Measurements from ENCODE around the gene SLC40A1. TPM values are rescaled to one million over a fixed set of nuclear protein-coding genes. Genes with fewer than 3 reads are reported as not detected.

The SLC40A1 gene
- total and polyA plus RNA-seq, 4 donors = 97.4 to 572 (median 168) TPM

- no peak for TF ChIP-seq GABPA (IDR thresholded peaks at IDR 0.05 in 1 of 2, conservative IDR thresholded peaks at IDR 0.05 in 1 of 2)
- peak; percentile 13 to 58 for TF ChIP-seq RAD21 (IDR thresholded peaks at IDR 0.05)
- TF ChIP-seq HNF4A (conservative IDR thresholded peaks at IDR 0.05) = peak; percentile 14 to 24
- TF ChIP-seq ZBTB33 (IDR thresholded peaks at IDR 0.05) = no peak
- TF ChIP-seq RXRA (IDR thresholded peaks at IDR 0.05) = peak; percentile 18 to 33
- H3K4me1 ChIP-seq (ENCODE audit: control insufficient read depth in 4 of 4, insufficient read depth in 4 of 4, low read length in 3 of 4) = peaks cover 5 to 69% (median 49%) of the 10 kb centered on the region in 4 donors
- peak overlapping the region; percentile 81 to 83 for H3K27ac ChIP-seq (ENCODE audit: low read depth in 1 of 2, low read length in 2 of 2)
- H3K27me3 ChIP-seq (ENCODE audit: control insufficient read depth in 4 of 4, insufficient read depth in 4 of 4, low read length in 3 of 4) = no peaks in the 10 kb centered on the region
- H3K36me3 ChIP-seq (ENCODE audit: control insufficient read depth in 4 of 4, insufficient read depth in 3 of 4, low read depth in 1 of 4, low read length in 3 of 4) = no peaks in the 10 kb centered on the region
- H3K9ac ChIP-seq (ENCODE audit: low read depth in 1 of 2, low read length in 2 of 2) = peak overlapping the region; percentile 48 to 88
- peak overlapping the region; percentile 67 to 98 (median 90) for H3K4me3 ChIP-seq (ENCODE audit: low read depth in 1 of 3, low read length in 3 of 3)
- no peak for DNase-seq (ENCODE audit: low spot score)
- 8% methylated on average over 11 of the region's 11 CpGs for whole genome bisulfite sequencing
- H3K9me3 ChIP-seq (ENCODE audit: control insufficient read depth in 4 of 4, low read length in 3 of 4) = no peaks in the 10 kb centered on the region
These were observed 900 bp downstream of the SLC40A1 start for GRCh38 chr2:189579585-189580186.

GRCh38 chr2:189578272-189578950 is 2.2 kb downstream of the SLC40A1 start:
- H3K4me3 ChIP-seq (ENCODE audit: low read depth in 1 of 3, low read length in 3 of 3) = peak overlapping the region; percentile 15 to 98 (median 90)
- peak; percentile 58 to 66 for TF ChIP-seq HNF4A (conservative IDR thresholded peaks at IDR 0.05)
- no peak for TF ChIP-seq GABPA (IDR thresholded peaks at IDR 0.05 in 1 of 2, conservative IDR thresholded peaks at IDR 0.05 in 1 of 2)
- peak; percentile 86 for TF ChIP-seq NR2F2 (IDR thresholded peaks at IDR 0.05)
- peak in 1 of 2 donors; percentile 28 for TF ChIP-seq RXRA (IDR thresholded peaks at IDR 0.05)
- H3K4me1 ChIP-seq (ENCODE audit: control insufficient read depth in 4 of 4, insufficient read depth in 4 of 4, low read length in 3 of 4) = peaks cover 7 to 73% (median 57%) of the 10 kb centered on the region in 4 donors
- peak overlapping the region in 1 of 2 donors; percentile 88 for H3K9ac ChIP-seq (ENCODE audit: low read depth in 1 of 2, low read length in 2 of 2)
- no peaks in the 10 kb centered on the region for H3K9me3 ChIP-seq (ENCODE audit: control insufficient read depth in 4 of 4, low read length in 3 of 4)
- no peak for DNase-seq (ENCODE audit: low spot score)
- no peaks in the 10 kb centered on the region for H3K27me3 ChIP-seq (ENCODE audit: control insufficient read depth in 4 of 4, insufficient read depth in 4 of 4, low read length in 3 of 4)
- peaks cover 0 to 8% (median 2%) of the 10 kb centered on the region in 4 donors for H3K36me3 ChIP-seq (ENCODE audit: control insufficient read depth in 4 of 4, insufficient read depth in 3 of 4, low read depth in 1 of 4, low read length in 3 of 4)
- peak overlapping the region; percentile 4 to 22 for H3K27ac ChIP-seq (ENCODE audit: low read depth in 1 of 2, low read length in 2 of 2)
- WGBS = 7% methylated on average over 1 of the region's 1 CpG

- 13% methylated on average over 5 of the region's 5 CpGs for WGBS
- H3K4me3 ChIP-seq (ENCODE audit: low read depth in 1 of 3, low read length in 3 of 3) = peak overlapping the region in 2 of 3 donors; percentile 9 to 14
- no peaks in the 10 kb centered on the region for H3K27me3 ChIP-seq (ENCODE audit: control insufficient read depth in 4 of 4, insufficient read depth in 4 of 4, low read length in 3 of 4)
- H3K9me3 ChIP-seq (ENCODE audit: control insufficient read depth in 4 of 4, low read length in 3 of 4) = no peaks in the 10 kb centered on the region
- TF ChIP-seq FOXA1 (IDR thresholded peaks at IDR 0.05) (no peak), RAD21 (IDR thresholded peaks at IDR 0.05) (peak in 1 of 2 donors; percentile 22), SP1 (IDR thresholded peaks at IDR 0.05) (no peak), CTCF (IDR thresholded peaks at IDR 0.05; ENCODE audit: low read depth, low read length, missing input control) (no peak), NR2F2 (IDR thresholded peaks at IDR 0.05) (no peak)
- peaks cover 7 to 82% (median 68%) of the 10 kb centered on the region in 4 donors for H3K4me1 ChIP-seq (ENCODE audit: control insufficient read depth in 4 of 4, insufficient read depth in 4 of 4, low read length in 3 of 4)
- peak overlapping the region; percentile 18 to 68 for H3K27ac ChIP-seq (ENCODE audit: low read depth in 1 of 2, low read length in 2 of 2)
- peaks cover 1 to 14% (median 5%) of the 10 kb centered on the region in 4 donors for H3K36me3 ChIP-seq (ENCODE audit: control insufficient read depth in 4 of 4, insufficient read depth in 3 of 4, low read depth in 1 of 4, low read length in 3 of 4)
- DNase-seq (ENCODE audit: low spot score) = no peak
- H3K9ac ChIP-seq (ENCODE audit: low read depth in 1 of 2, low read length in 2 of 2) = no peak overlapping the region
These were observed 3.5 kb downstream of the SLC40A1 start for GRCh38 chr2:189577121-189577520.
